LNCAP (cell line): ENCODE measurements around the gene KCNN4.

Experiments
- TF ChIP-seq, protein P1 (sequence below): fragments of 450-650 bp; IDR thresholded peaks from 2 replicates; pipeline ENCODE4 v1.5.1; 2017; ENCODE audit warnings: mild to moderate bottlenecking

The KCNN4 gene

DNA sequence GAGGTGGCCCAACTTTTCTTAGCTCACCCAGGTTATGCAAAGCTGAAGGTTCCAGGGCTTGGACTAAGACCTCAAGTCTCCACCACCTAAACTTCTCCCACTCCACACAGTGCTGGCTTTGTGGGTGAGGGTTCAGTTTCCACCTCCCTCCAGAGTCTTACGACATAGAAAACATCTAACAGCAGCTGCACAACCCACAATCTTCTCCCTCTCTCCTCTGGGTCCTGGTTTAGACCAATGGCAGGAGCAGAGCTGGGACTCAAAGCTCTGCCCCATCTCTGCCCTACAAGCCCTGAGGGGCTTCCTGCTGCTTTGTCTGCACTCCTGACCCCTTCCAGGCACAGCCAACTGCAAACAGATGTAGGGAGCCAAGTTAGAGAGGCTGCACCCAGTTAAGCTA lies 48.9 kb downstream of the KCNN4 start:
- TF ChIP-seq, protein P1, sequence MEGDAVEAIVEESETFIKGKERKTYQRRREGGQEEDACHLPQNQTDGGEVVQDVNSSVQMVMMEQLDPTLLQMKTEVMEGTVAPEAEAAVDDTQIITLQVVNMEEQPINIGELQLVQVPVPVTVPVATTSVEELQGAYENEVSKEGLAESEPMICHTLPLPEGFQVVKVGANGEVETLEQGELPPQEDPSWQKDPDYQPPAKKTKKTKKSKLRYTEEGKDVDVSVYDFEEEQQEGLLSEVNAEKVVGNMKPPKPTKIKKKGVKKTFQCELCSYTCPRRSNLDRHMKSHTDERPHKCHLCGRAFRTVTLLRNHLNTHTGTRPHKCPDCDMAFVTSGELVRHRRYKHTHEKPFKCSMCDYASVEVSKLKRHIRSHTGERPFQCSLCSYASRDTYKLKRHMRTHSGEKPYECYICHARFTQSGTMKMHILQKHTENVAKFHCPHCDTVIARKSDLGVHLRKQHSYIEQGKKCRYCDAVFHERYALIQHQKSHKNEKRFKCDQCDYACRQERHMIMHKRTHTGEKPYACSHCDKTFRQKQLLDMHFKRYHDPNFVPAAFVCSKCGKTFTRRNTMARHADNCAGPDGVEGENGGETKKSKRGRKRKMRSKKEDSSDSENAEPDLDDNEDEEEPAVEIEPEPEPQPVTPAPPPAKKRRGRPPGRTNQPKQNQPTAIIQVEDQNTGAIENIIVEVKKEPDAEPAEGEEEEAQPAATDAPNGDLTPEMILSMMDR: no peak

DNA sequence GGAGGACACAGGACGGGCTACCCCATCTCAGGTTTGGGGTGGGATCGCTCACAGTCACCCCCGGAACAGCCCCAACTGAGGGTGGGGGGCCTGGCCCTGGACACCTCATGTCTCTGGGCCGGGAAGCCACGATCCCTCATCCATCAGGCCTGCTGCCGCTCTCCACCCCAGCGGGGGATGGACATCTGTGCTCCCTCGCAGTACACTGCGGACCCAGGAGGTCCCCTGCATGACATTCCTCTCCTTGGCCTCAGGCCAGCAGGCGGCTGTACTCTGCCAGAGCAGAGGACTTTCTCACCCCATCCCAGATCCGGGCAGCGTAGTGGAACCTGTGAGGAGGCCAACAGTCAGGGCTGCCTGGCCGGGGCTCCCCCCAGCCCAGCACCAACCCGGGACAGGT lies 49.4 kb downstream of the KCNN4 start:
- TF ChIP-seq, protein P1: no peak

DNA sequence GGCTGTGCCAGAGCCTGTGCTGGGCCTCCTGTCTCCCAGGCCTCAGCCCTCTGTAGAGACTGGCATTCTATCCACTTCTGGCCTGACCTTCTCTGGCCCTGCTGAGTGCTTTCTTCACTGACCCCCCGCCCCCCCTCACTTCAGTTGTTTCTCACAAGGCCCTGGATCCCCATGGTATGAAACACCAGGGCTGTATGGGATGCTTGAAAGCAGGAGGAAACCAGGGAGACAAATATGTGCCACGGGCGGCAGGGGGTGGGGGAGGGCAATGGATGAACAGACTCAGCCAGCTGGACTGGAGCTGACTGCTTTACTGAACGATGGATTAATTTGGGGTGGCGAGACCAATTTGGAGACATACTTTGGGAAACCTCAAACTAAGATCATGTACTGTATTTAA lies 50.9 kb downstream of the KCNN4 start:
- TF ChIP-seq, protein P1: no peak

DNA sequence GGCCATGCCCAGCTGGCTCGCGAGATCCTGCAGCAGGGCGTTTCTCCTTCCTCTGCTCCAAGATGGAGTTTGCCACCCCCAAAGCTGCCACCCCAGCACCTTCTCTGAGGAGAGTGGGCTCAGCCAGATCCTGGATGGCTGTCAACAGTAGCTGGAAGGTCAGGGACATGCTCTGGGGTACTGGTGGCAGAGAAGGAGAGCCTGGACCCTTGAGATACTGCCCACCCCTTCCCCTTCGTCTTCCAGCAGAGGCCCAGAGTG lies 53.2 kb downstream of the KCNN4 start:
- TF ChIP-seq, protein P1: no peak

DNA sequence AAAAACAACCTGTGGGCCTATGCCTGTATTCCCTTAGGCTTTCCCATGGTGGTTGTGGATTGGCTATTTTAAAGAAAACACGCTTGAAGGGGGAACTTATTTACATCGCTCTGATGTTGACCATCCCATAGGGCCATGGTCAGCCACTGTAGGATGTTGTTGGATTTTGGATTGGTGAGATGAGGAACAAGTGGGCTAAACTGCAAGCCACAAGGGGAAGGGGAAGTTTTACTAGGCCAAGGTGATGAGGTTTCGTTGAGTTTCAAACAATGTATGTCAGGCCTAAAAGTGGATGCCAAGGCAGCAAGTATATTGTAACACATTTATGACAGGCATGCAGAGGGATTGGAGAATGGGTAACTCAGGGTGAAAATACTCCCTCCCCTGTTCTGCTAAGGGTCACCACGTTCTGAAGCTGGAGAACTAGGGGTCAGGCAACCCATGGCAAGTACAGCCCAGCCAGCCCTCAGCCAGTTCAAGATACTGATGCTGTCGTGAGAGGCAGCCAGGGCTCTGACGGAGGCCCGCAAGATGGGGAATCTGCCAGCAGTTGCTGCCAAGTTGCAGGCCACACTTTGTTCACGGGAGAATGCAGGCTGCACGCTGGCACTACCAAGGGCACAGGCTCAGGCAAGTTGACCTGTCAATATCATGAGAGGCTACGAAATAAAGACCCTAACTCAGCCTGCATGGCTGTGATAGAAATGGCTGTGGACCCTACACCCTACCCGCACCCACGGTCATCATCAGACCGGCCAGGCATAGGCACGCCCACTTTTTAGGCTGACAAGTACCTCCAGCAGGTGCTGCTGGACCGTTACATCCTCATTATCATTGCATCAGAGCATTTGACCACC lies 53.8 kb downstream of the KCNN4 start:
- TF ChIP-seq, protein P1: no peak

DNA sequence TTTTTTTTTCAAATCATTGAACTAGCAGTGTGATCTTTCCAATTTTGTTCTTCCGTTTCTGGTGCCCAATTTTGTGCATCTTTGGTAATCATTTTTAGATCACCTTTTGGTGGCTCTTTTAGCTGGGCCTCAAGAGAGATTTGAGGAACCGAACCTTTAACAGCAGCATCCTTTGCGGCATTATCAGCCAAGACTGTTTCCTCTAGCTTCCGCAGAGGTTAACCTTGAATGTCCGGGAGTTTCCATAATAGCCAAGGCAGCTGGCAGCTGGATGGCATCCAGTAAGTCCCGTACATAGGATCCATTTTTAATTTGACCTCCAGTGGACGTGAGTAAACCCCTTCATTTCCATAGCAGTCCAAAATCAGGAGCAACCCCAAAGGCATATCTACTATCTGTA lies 55.3 kb downstream of the KCNN4 start:
- TF ChIP-seq, protein P1: no peak

DNA sequence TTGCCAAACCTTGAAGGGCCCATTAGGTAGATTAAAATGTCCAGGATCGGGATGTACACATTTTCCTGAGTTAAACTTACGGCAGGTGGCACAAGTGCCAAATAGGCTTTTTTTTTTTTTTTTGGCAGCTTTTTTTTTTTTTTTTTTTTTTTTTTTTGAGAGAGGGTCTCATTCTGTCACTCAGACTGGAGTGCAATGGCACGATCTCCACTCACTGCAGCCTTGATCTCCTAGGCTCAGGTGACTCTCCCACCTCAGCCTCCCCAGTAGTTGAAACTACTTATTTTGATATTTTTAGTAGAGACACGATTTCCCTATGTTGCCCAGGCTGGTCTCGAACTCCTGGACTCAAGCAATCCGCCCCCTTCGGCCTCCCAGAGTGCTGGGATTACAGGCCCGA lies 55.9 kb downstream of the KCNN4 start:
- TF ChIP-seq, protein P1: no peak

DNA sequence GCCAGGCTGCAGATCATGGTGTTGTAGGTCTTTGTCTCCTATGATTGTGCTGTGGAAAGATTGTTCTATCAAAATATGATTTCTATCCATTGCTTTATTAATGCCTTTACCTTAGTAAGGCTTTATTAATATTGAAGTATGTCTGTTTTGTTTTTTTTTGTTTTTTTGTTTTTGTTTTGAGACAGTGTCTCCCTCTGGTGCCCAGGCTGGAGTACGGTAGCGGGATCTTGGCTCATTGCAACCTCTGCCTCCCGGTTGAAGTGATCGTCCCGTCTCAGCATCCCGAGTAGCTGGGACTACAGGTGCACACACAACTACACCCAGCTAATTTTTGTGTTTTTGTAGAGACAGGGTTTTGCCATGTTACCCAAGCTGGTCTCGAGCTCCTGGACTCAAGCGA lies 57.2 kb downstream of the KCNN4 start:
- TF ChIP-seq, protein P1: no peak
